Iris pigment epithelial cell (primary cell): Measurements from ENCODE around the gene FUT8.

ENCODE experiments used
- DNase-seq: peaks from one replicate; pipeline ENCODE4 v3.0.0-alpha.2; 2011; ENCODE audit warnings: low read depth

Gene FUT8

GRCh38 chr14:65558363-65558762 lies 145.8 kb downstream of the FUT8 start:
- DNase-seq, result no peak

- DNase-seq, result peak; percentile 3
Measured at GRCh38 chr14:65560340-65561027, 148.0 kb downstream of the FUT8 start.

GRCh38 chr14:65564370-65564769 lies 151.8 kb downstream of the FUT8 start:
- no peak for DNase-seq

GRCh38 chr14:65565948-65566347 lies 153.4 kb downstream of the FUT8 start:
- DNase-seq, result no peak

- DNase-seq, result peak; percentile 11
Measured at GRCh38 chr14:65566820-65567522, 154.4 kb downstream of the FUT8 start.

- DNase-seq, result no peak
Measured at GRCh38 chr14:65574611-65575010, 162.1 kb downstream of the FUT8 start.

- DNase-seq, result no peak
Measured at GRCh38 chr14:65575389-65575788, 162.9 kb downstream of the FUT8 start.

GRCh38 chr14:65580973-65581372 lies 168.4 kb downstream of the FUT8 start:
- DNase-seq, result no peak

GRCh38 chr14:65581378-65581777 lies 168.8 kb downstream of the FUT8 start:
- DNase-seq, result no peak

GRCh38 chr14:65581799-65582198 lies 169.3 kb downstream of the FUT8 start:
- no peak for DNase-seq

- no peak for DNase-seq
Measured at GRCh38 chr14:65585216-65585615, 172.7 kb downstream of the FUT8 start.

- DNase-seq, result peak; percentile 36
Measured at GRCh38 chr14:65588426-65589140, 176.1 kb downstream of the FUT8 start.

- no peak for DNase-seq
Measured at GRCh38 chr14:65594153-65594881, 181.8 kb downstream of the FUT8 start.

- no peak for DNase-seq
Measured at GRCh38 chr14:65594882-65595237, 182.3 kb downstream of the FUT8 start.

GRCh38 chr14:65599375-65599774 lies 186.8 kb downstream of the FUT8 start:
- peak; percentile 56 for DNase-seq

GRCh38 chr14:65600742-65601141 lies 188.2 kb downstream of the FUT8 start:
- DNase-seq, result no peak

- no peak for DNase-seq
Measured at GRCh38 chr14:65604535-65604934, 192.0 kb downstream of the FUT8 start.

GRCh38 chr14:65604936-65605335 lies 192.4 kb downstream of the FUT8 start:
- no peak for DNase-seq

- DNase-seq, result no peak
Measured at GRCh38 chr14:65606460-65606859, 193.9 kb downstream of the FUT8 start.

GRCh38 chr14:65613131-65613650 lies 200.7 kb downstream of the FUT8 start:
- DNase-seq, result no peak

GRCh38 chr14:65618996-65619395 lies 206.5 kb downstream of the FUT8 start:
- DNase-seq, result no peak

- peak; percentile 6 for DNase-seq
Measured at GRCh38 chr14:65620195-65620594, 207.7 kb downstream of the FUT8 start.
